NOMO-1 treated with dmso at 0.1 percent for 144 hours (cell line): ENCODE data around the gene VEPH1.

Experiments
- DNase-seq: peaks from one replicate; lab custom pipeline; 2025; ENCODE audit not compliant: unreplicated experiment; lab: John Stamatoyannopoulos, UW

The VEPH1 gene

DNA sequence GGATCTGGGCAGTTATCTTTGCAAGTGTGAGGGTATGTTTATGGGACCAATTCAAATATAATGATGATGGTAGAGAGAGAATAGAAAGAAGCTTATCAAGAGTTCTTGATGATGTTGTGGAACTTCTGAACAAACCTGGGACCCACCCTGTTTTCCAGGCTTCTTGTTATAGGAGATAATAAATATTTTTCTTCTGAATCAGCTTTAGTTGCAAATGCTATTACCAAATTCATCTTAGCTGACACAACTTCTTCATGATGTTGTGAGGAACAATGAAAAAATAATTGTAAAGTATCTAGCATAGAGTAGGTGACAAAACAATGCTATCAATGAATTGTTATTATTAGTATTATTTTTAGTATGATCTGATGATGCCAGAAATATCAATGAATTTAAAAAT is 110.1 kb downstream of the VEPH1 start:
- DNase-seq, result no peak

DNA sequence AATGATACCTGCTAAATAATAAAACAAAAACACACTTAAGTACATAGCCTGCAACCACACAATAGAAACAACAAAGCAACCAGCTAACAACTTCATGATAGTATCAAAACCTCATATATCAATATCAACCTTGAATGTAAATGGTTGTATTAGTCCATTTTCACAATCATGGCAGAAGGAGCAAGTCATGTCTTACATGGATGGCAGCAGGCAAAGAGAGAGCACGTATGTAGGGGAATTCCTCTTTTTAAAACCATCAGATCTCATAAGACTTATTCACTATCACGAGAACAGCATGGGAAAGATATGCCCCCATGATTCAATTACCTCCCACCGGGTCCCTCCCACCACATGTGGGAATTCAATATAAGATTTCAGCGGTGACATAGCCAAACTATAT is 111.1 kb downstream of the VEPH1 start:
- DNase-seq, result no peak

DNA sequence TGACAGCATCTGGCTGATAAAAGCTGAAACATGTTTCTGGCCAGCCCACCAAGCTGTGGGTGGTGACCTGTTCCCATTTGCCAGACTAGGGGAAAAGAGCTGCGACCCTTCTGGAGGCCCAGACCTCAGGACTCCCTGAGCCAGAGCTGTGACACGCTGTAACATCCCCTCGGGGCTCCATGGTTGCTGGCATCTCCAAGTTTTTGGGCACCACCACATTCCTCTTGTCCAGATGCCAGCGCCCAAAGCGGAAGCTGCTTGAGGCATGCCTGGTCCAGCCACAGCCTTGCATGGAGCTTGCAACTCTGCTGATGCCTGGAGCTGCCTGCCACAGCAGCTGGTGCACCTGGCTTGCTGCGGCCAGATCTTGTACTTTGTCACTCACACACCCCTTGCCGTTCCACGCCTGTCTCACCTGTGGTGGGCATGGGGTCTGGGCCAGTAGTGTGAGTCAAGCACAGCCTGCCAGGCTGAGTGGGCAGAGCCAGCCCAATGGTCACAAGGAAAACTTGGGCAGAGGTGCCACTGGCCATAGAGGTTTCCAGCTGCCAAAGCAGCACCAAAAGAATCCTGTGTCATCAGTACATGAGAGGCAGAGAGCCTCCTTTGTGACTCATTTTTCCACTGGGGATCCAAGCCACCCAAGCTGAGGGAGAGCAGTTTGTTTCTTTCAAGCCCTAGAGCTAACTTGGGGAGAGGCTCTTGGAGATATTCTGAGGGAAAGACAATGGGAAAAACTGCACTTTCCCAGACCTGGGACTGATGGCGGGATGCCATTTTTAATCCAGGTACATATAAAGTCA is 112.3 kb downstream of the VEPH1 start:
- DNase-seq, result no peak

- no peak for DNase-seq
These were observed 114.2 kb downstream of the VEPH1 start for GRCh38 chr3:157388976-157389375.

- DNase-seq, result no peak
These were observed 115.3 kb downstream of the VEPH1 start for GRCh38 chr3:157387708-157388435.

DNA sequence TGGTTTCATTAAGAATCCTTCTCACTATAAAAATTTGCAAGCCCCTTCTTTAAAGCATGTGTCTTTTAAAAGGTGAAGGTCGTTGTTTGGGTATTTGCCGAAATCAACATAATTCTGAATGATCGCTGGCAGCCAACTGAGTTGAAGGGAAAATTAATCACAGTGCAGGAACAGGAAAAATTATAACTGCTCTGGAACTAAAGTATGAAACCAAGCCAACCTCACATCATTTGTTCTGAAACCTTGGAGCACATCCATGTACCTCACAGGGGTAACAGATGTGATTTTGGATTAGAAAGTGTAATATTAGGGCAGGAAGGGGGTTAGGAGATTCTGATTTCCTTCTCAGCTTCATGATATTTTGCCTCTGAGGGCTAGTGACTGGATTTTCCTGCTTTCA is 118.7 kb downstream of the VEPH1 start:
- no peak for DNase-seq

- DNase-seq, result no peak
These were observed 119.2 kb downstream of the VEPH1 start for GRCh38 chr3:157384031-157384430.

GRCh38 chr3:157381606-157382005 is 121.6 kb downstream of the VEPH1 start:
- no peak for DNase-seq

DNA sequence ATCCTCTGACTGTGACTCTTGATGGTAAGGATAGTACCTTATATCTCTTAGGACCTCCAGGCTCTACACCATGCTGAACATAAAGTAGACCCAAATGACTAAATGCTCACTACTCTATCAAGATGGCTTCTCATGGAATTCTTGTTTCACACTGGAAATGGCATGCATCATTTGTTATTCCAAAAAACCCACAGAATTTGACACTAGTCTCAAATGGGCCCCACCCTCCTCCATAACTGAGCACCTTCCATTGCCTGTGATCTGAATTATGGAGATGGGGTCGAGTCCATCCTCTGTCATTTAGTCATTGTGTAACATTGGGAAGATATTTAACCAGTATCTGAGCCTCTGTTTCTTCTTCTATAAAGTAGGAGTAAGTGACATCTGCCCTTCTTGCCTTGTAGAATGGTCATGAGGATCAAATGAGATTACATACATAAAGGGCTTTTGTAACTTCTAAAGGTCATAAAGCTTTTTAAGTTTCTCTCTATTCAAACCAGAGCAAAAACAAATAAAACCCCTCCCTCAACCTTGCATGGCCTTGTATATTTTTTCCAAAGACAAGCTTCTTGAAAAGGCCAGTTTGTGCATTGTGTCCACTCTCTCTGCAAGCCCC is 123.6 kb downstream of the VEPH1 start:
- DNase-seq, result no peak

GRCh38 chr3:157376603-157377300 is 126.5 kb downstream of the VEPH1 start:
- DNase-seq, result no peak

- DNase-seq, result no peak
These were observed 127.8 kb downstream of the VEPH1 start for GRCh38 chr3:157375342-157375986.

DNA sequence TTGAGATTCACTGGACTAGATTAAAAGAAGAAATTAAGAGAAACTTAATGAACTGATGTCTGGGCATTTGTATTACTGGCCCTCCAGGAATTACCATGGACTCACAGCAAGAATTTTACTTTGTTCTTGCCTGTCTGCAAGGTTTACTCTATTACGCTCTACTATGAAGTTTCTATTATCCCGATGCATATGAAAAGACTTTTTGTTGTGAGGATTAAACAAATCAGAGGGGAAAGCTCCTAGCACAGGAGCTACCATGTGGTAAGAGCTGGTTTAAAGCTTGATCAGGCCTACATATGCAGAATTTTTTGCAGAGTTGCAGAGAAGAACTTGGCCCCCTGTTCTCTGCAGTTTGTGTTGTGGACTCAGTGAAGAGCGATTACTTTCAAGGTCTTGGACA is 128.3 kb downstream of the VEPH1 start:
- DNase-seq, result no peak

DNA sequence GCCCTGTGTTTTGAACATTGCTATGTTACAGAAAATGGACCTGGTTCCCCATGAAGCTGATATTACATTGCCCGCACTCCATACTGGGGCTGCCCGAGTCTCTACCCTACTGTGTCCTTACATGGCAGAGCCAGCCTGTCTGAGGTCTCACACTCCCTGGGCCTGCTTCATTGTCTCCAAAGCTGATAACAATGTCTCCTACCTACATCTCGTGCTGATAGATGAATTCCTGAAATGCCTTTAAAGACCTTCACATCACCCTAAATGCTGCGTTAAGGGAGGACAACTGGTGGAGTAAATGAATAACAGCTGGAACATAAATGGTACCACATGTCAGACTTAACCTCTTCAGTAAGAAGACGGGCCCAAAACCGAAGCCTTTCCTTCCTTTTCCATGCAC is 129.4 kb downstream of the VEPH1 start:
- DNase-seq, result no peak

- no peak for DNase-seq
These were observed 132.3 kb downstream of the VEPH1 start for GRCh38 chr3:157370867-157371266.

- no peak for DNase-seq
These were observed 133.3 kb downstream of the VEPH1 start for GRCh38 chr3:157369727-157370421.

DNA sequence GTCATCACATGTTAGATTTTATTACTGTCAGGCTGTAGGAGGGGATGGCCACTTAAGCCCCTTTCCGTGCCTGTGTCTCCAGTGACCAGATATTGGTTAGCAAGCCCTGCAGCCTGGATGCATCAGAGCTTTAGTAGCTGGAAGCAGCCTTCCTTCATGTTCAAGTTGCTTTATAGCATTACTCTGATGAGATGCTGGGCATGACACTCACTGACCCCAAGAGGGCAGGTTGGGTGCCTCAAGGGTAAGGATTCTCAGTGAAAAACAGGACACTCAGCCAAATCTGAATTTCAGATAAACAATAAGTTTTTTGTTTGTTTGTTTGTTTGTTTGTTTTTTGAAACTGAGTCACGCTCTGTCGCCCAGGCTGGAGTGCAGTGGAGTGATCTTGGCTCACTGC is 135.0 kb downstream of the VEPH1 start:
- DNase-seq, result no peak

GRCh38 chr3:157363393-157363792 is 139.8 kb downstream of the VEPH1 start:
- no peak for DNase-seq

DNA sequence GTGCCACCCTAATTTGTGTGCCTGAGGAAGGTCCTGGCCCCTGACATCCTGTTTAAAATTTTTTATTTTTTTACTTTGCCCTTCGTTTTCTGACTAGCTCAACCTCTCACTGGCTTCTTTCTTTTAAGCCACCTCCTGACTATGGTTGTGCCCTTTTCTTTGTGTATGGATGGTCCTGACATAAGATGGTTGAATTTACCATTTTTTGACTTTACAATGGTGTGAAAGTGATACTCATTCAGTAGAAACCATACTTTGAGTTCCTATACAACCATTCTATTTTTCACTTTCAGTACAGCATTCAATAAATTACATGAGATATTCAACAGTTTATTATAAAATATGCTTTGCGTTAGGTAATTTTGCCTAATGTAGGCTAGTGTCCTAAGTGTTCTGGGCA is 140.9 kb downstream of the VEPH1 start:
- DNase-seq, result no peak

- no peak for DNase-seq
These were observed 143.2 kb downstream of the VEPH1 start for GRCh38 chr3:157360044-157360443.

- no peak for DNase-seq
These were observed 146.7 kb downstream of the VEPH1 start for GRCh38 chr3:157356541-157356940.
